ENCODE measurements around the gene MYO1D. TPM values are rescaled to one million over a fixed set of nuclear protein-coding genes. Genes with fewer than 3 reads are reported as not detected.
"Not testable (repeated sequence)": the region's sequence is repeated elsewhere in the genome, so short reads cannot be mapped to it uniquely, and the experiment has no call there.

The MYO1D gene
- total RNA-seq (100 to 1,000 TPM in 3 of 5 donors, 10 to 100 TPM in 2; 69.3 to 727 (median 106) TPM), polyA plus RNA-seq (10 to 100 TPM; 11.6 to 14.5 (median 13.5) TPM)
- long read RNA-seq, donor 1: 0 reads
- long read RNA-seq, donor 2, full-length matches to known transcripts: 3 of 3 reads
- long read RNA-seq, donor 2, partial matches to known transcripts: 0 of 3 reads
- long read RNA-seq, donor 2, other reads (novel, unspliced or antisense): 0 of 3 reads
- long read RNA-seq, donor 3, full-length matches to known transcripts: 2 of 2 reads
- long read RNA-seq, donor 3, partial matches to known transcripts: 0 of 2 reads
- long read RNA-seq, donor 3, other reads (novel, unspliced or antisense): 0 of 2 reads
- long read RNA-seq, donor 4: 0 reads
- long read RNA-seq, donor 5: 0 reads
- long read RNA-seq, donor 6, full-length matches to known transcripts: 7 of 18 reads
- long read RNA-seq, donor 6, partial matches to known transcripts: 11 of 18 reads
- long read RNA-seq, donor 6, other reads (novel, unspliced or antisense): 0 of 18 reads
- long read RNA-seq, donor 7, full-length matches to known transcripts: 1 of 1 reads
- long read RNA-seq, donor 7, partial matches to known transcripts: 0 of 1 reads
- long read RNA-seq, donor 7, other reads (novel, unspliced or antisense): 0 of 1 reads
- long read RNA-seq, donor 8, full-length matches to known transcripts: 2 of 2 reads
- long read RNA-seq, donor 8, partial matches to known transcripts: 0 of 2 reads
- long read RNA-seq, donor 8, other reads (novel, unspliced or antisense): 0 of 2 reads
- long read RNA-seq, donor 9, partial matches to known transcripts: 390 of 401 reads
- long read RNA-seq, donor 9, other reads (novel, unspliced or antisense): 10 of 401 reads
- long read RNA-seq, donor 10: 0 reads

- peak; percentile 79 to 91 for DNase-seq
- H3K36me3 ChIP-seq: no peaks in the 10 kb centered on the region
- H3K4me3 ChIP-seq: peak within 1 kb of the TSS; percentile 74 to 97 (median 90)
- 0 to 1% (median 0%) methylated on average over 9 to 101 of the region's 101 CpGs for WGBS, 5 donors
- H3K4me1 ChIP-seq: peaks cover 0 to 51% (median 33%) of the 10 kb centered on the region in 4 donors
- no peaks in the 10 kb centered on the region for H3K9me3 ChIP-seq
- TF ChIP-seq POLR2A (IDR thresholded peaks at IDR 0.05) (no peak), EP300 (IDR thresholded peaks at IDR 0.05) (no peak), CTCF (IDR thresholded peaks at IDR 0.05) (peak in 4 of 7 experiments; percentile 20 to 47 (median 38)), POLR2AphosphoS5 (IDR thresholded peaks at IDR 0.05) (peak in 2 of 3 donors; percentile 70 to 87)
- intact Hi-C loops (cut with DNase I; ENCODE audit: low total_unique reads): loop anchor here (5.0 kb wide), 1 partner anchor 94 kb away; no protein-coding TSS in a partner anchor
- H3K27me3 ChIP-seq: no peaks in the 10 kb centered on the region
- peak within 1 kb of the TSS; percentile 91 to 100 (median 99) for H3K27ac ChIP-seq
Measured at GRCh38 chr17:32876417-32877163, at the start of gene MYO1D. MYO1D (minus strand) TSS chr17:32877124; CDS start chr17:32876872, 252 bp downstream.

- TF ChIP-seq EP300 (IDR thresholded peaks at IDR 0.05): no peak
- no peak for TF ChIP-seq POLR2A (IDR thresholded peaks at IDR 0.05)
- TF ChIP-seq POLR2AphosphoS5 (IDR thresholded peaks at IDR 0.05): no peak
- TF ChIP-seq CTCF (IDR thresholded peaks at IDR 0.05): no peak
- WGBS, 5 donors: 92 to 96% (median 94%) methylated on average over 5 of the region's 5 CpGs
- intact Hi-C loops (cut with DNase I; ENCODE audit: low total_unique reads): no loop called here
- Histone ChIP-seq H3K9me3 (no peaks in the 10 kb centered on the region), H3K36me3 (peaks cover 0 to under 1% (median under 1%) of the 10 kb centered on the region in 4 donors), H3K27me3 (peaks cover 0 to 26% (median 0%) of the 10 kb centered on the region in 3 donors), H3K4me1 (peaks cover 7 to 31% (median 25%) of the 10 kb centered on the region in 4 donors), H3K27ac (no peak overlapping the region), H3K4me3 (no peak overlapping the region)
- no peak for DNase-seq
Measured at GRCh38 chr17:32926183-32926582, 49.3 kb upstream of the MYO1D start.

- WGBS, 5 donors: 64 to 92% (median 87%) methylated on average over 3 of the region's 3 CpGs
Measured at GRCh38 chr17:32923905-32924304, 47.0 kb upstream of the MYO1D start.

GRCh38 chr17:32921017-32921416 lies 44.1 kb upstream of the MYO1D start:
- intact Hi-C loops (cut with DNase I; ENCODE audit: low total_unique reads): no loop called here
- no peak overlapping the region for H3K4me3 ChIP-seq
- H3K27me3 ChIP-seq: peaks cover 0 to under 1% (median 0%) of the 10 kb centered on the region in 3 donors
- peaks cover 0 to 12% (median 4%) of the 10 kb centered on the region in 4 donors for H3K4me1 ChIP-seq
- peak in 1 of 2 donors; percentile 43 for DNase-seq
- no peak overlapping the region for H3K27ac ChIP-seq
- H3K36me3 ChIP-seq: no peaks in the 10 kb centered on the region
- no peaks in the 10 kb centered on the region for H3K9me3 ChIP-seq
- TF ChIP-seq CTCF (IDR thresholded peaks at IDR 0.05) (no peak), EP300 (IDR thresholded peaks at IDR 0.05) (no peak)
- 28 to 72% (median 55%) methylated on average over 10 of the region's 10 CpGs for WGBS, 5 donors

More at GRCh38 chr17:32923905-32924304, 47.0 kb upstream of the MYO1D start:
- intact Hi-C loops (cut with DNase I; ENCODE audit: low total_unique reads); H3K9me3 ChIP-seq; H3K4me3 ChIP-seq; H3K27ac ChIP-seq; DNase-seq; H3K36me3 ChIP-seq: not testable (repeated sequence)
- Histone ChIP-seq H3K4me1 (peaks cover 7 to 23% (median 14%) of the 10 kb centered on the region in 4 donors), H3K27me3 (peaks cover 0 to 26% (median 0%) of the 10 kb centered on the region in 3 donors)
